GM12864 (cell line): ENCODE measurements around the gene TP53RK.

Experiments
- DNase-seq: peaks from one replicate; pipeline ENCODE4 v3.0.0-alpha.2; 2011; ENCODE audit warnings: low read depth
- H3K4me3 ChIP-seq: 2 replicates; pipeline ENCODE4 v1.5.1; 2011; ENCODE audit warnings: mild to moderate bottlenecking, low read depth, low read length, control low read depth
- TF ChIP-seq, protein P1 (sequence below): IDR thresholded peaks from 2 replicates; pipeline ENCODE4 v1.5.1; 2011; ENCODE audit warnings: low read depth, mild to moderate bottlenecking, moderate library complexity, low read length, control low read depth, inconsistent platforms; ENCODE audit errors: missing control alignments

Gene TP53RK

DNA sequence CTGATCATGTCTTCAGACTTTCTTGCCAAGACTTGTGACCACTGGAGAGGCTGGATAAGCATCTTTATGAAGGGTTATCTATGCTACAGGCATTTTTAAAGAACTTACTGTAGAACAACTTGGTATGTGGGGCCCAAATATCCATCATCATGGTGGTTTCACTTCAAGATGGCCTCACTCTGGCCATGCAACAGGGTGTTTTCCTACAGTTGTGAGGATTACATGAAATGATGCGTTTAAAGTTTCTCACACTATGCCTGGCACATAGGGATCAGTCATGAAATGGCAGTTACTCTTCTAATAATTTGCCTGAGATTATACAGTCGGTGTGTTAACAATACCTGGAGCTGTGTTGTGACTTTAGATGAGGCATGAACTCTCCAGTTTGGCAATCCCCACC, 33.2 kb upstream of the TP53RK start:
- no peak overlapping the region for H3K4me3 ChIP-seq
- DNase-seq = no peak
- TF ChIP-seq, protein P1, sequence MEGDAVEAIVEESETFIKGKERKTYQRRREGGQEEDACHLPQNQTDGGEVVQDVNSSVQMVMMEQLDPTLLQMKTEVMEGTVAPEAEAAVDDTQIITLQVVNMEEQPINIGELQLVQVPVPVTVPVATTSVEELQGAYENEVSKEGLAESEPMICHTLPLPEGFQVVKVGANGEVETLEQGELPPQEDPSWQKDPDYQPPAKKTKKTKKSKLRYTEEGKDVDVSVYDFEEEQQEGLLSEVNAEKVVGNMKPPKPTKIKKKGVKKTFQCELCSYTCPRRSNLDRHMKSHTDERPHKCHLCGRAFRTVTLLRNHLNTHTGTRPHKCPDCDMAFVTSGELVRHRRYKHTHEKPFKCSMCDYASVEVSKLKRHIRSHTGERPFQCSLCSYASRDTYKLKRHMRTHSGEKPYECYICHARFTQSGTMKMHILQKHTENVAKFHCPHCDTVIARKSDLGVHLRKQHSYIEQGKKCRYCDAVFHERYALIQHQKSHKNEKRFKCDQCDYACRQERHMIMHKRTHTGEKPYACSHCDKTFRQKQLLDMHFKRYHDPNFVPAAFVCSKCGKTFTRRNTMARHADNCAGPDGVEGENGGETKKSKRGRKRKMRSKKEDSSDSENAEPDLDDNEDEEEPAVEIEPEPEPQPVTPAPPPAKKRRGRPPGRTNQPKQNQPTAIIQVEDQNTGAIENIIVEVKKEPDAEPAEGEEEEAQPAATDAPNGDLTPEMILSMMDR = no peak

DNA sequence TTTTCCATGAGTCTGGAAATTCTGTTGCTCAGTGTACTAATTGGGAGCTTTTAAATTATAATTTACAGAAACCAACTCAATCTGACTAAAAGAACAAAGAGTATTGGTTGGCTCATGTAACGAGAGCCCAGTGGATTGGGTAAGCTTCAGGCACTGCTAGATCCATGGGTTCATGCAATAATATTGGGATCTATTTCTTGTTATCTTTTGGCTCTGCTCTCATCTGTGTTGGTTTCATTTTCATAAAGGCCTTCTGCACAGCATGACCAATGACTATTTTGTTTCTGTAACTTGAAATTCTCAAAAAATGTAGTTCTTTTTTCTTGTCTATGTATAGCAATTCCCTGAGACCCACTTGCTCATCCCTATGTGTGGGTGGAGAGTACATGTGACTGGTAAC, 32.2 kb upstream of the TP53RK start:
- H3K4me3 ChIP-seq = no peak overlapping the region
- no peak for DNase-seq
- TF ChIP-seq, protein P1 = no peak

DNA sequence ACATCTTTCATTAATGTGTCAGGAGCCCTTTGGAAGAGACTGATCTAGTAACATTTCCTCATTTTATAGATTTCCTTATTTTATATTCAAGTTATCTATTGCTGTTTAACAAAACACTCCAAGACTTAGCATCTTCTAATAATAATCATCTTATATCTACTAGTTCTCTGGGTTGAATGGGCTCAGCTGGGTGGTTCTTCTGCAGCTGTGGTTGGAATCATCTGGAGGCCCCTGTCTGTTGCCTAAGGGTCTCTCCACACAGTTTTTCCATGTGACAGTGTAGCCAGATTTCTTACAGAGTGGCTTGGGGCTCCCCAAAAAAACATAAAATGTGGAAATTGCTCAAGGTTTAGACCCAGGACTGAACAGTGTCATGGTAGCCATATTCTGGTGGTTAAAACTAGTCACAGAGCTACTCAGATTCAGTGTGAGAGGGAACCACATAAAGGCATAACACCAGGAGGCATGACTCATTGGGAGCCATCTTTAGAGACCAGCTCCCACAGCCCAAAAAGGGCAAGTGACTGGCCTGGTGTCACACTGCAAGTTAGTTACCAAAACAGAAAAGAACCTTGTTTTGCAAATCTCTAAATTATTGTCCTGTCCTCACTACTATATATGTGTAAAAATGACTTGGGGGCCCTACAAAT, 31.7 kb upstream of the TP53RK start:
- DNase-seq = no peak
- H3K4me3 ChIP-seq = no peak overlapping the region
- TF ChIP-seq, protein P1 = no peak

DNA sequence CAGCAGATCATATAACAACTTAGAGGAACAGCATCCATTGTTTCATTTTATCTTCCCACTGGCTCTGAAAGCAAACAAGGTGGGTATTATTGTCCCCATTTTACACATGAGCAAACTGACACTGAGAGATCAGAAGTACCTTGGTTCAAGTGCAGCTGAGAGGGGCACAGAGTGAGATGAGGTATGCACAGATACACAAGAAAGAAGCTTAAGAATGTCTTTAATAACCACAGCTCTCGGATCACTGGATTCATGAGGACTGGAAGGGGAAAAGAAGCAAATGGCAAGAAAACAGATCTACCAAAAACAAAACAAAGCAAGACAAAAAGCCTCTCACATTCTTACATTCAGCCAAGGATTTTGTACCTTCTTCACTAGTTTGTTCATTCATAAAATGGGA, 30.8 kb upstream of the TP53RK start:
- TF ChIP-seq, protein P1 = no peak
- no peak for DNase-seq
- H3K4me3 ChIP-seq = no peak overlapping the region

DNA sequence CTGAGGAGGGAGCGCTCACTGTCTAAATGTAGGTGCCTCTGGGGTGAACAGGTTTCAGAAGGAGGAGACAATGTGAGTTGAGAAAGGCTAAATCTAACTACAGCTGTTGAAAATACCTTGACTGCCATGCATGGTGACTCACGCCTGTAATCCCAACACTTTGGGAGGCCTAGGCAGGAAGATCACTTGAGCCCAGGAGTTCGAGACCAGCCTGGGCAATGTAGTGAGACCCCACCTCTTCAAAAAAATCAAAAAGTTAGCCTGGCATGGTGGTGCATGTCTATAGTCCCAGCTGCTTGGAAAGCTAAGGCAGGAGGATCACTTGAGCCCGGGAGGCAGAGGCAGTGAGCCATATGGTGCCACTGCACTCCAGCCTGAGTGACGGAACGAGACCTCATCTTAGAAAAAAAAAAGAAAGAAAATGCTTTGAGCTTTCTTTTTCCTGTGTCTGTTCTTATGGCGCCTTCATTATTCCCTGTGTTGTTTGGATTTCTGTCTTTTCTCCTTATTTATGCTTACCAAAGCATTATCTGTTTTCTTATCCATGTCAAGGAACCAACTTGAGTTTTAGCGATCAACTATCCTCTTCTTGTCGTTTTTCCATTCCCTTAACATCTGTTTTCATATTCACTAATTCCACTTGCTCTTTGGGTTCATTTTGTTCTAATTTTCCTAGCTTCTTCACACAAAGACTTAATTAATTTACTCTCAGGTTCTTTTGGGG, 28.7 kb upstream of the TP53RK start:
- TF ChIP-seq, protein P1 = no peak
- DNase-seq = no peak
- no peak overlapping the region for H3K4me3 ChIP-seq

DNA sequence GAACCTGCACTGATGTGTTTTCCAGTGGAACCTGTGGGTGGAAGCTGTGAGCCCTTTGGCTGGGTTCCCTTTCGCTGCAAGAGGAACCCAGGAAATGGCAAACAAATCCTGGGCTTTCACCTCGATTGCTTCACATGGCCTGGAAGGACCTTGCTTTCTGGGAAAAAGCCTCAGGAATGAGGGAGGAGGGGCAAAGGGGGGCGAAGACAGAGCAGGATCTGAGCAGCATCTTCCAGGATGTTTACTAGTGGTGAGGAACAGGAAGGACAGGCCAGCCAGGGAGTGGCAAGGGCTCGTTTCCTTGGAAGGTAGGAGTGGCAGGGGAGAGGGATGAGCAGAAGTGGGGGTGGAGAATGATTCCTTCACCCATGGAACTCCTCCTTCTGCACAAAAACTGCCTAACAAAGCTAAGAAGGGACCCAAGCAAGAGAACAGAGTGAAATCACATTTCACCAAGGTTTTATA, 26.1 kb upstream of the TP53RK start:
- no peak for DNase-seq
- no peak overlapping the region for H3K4me3 ChIP-seq
- TF ChIP-seq, protein P1 = no peak
